CD4-positive, CD25-positive, alpha-beta regulatory T cell (primary cell): ENCODE data around the gene C14orf119. TPM values are rescaled to one million over a fixed set of nuclear protein-coding genes. Genes with fewer than 3 reads are reported as not detected.

Experiments used
- ATAC-seq, 2 donors: fragments of 150-1000 bp; cut with Tn5 transposase; one replicate each; pipeline ENCODE4 v1.10.0; 2021; ENCODE audit warnings: low read depth in 2 of 2, moderate number of reproducible peaks in 2 of 2, moderate library complexity in 1 of 2
- DNase-seq, 3 donors: peaks; one replicate each; pipeline versions ENCODE4 v3.0.0 to v3.0.0-alpha.2; 2012 to 2022; ENCODE audit warnings: mixed read lengths in 1 of 3
- H3K27ac ChIP-seq: one replicate; pipeline ENCODE4 v1.7.0; 2013; ENCODE audit warnings: mild to moderate bottlenecking, low read length; ENCODE audit not compliant: insufficient read depth, poor library complexity, severe bottlenecking
- H3K27me3 ChIP-seq: one replicate; pipeline ENCODE4 v1.7.0; 2013; ENCODE audit warnings: low read length; ENCODE audit not compliant: control insufficient read depth, insufficient read depth
- H3K36me3 ChIP-seq: one replicate; pipeline ENCODE4 v1.7.0; 2013; ENCODE audit warnings: mild to moderate bottlenecking, low read length, moderate library complexity; ENCODE audit not compliant: control insufficient read depth, insufficient read depth
- H3K4me1 ChIP-seq: 2 replicates; pipeline ENCODE4 v1.7.0; 2013; ENCODE audit warnings: mild to moderate bottlenecking, low read length; ENCODE audit not compliant: insufficient read depth, control insufficient read depth, poor library complexity, severe bottlenecking
- H3K4me3 ChIP-seq: one replicate; pipeline ENCODE4 v1.7.0; 2013; ENCODE audit warnings: low read depth, mild to moderate bottlenecking, low read length, moderate library complexity
- H3K9me3 ChIP-seq, 2 experiments: 1 replicate in 1 of 2; 2 replicates in 1 of 2; pipeline ENCODE4 v1.7.0; 2013; ENCODE audit warnings: low read length in 2 of 2, mild to moderate bottlenecking in 1 of 2, moderate library complexity in 1 of 2; ENCODE audit not compliant: control insufficient read depth in 2 of 2
- H3K27ac Mint-ChIP-seq, 3 donors: one replicate each; pipeline ENCODE4 v1.8.0; 2020 to 2022; ENCODE audit warnings: mild to moderate bottlenecking in 3 of 3, mixed read lengths in 3 of 3, moderate library complexity in 2 of 3
- H3K27me3 Mint-ChIP-seq: one replicate; pipeline ENCODE4 v1.8.0; 2022; ENCODE audit warnings: mild to moderate bottlenecking, mixed read lengths
- H3K36me3 Mint-ChIP-seq: one replicate; pipeline ENCODE4 v1.8.0; 2020; ENCODE audit warnings: mixed read lengths
- H3K4me1 Mint-ChIP-seq, 4 donors: one replicate each; pipeline ENCODE4 v1.8.0; 2020 to 2022; ENCODE audit warnings: mixed read lengths in 4 of 4, mild to moderate bottlenecking in 1 of 4
- H3K4me3 Mint-ChIP-seq, 4 donors: one replicate each; pipeline ENCODE4 v1.8.0; 2020 to 2022; ENCODE audit warnings: mild to moderate bottlenecking in 4 of 4, mixed read lengths in 4 of 4, moderate library complexity in 3 of 4
- H3K9me3 Mint-ChIP-seq, 7 donors: one replicate each; pipeline ENCODE4 v1.8.0; 2020 to 2022; ENCODE audit warnings: mixed read lengths in 7 of 7, mild to moderate bottlenecking in 3 of 7, moderate library complexity in 2 of 7
- polyA plus RNA-seq, 4 donors: library from polyadenylated mRNA; unstranded; fragments of 300-500 nt; fragmentation: Illumina TruSeq; gene quantifications; one replicate each; pipeline ENCODE4 v1.2.3, GENCODE V29; 2021
- total RNA-seq: library from RNA; stranded (reverse); gene quantifications from one replicate; pipeline ENCODE4 v1.2.3, GENCODE V29; 2022

Gene C14orf119
- total and polyA plus RNA-seq, 5 donors from 2014 or later, result 13.6 to 187 (median 147) TPM

- Mint-ChIP-seq H3K27ac (peak overlapping the region in 1 of 3 donors; percentile 55), H3K36me3 (no peaks in the 10 kb centered on the region), H3K9me3 (no peaks in the 10 kb centered on the region), H3K4me1 (peaks cover 0 to 17% (median 10%) of the 10 kb centered on the region in 4 donors), H3K27me3 (no peaks in the 10 kb centered on the region), H3K4me3 (peak overlapping the region in 1 of 4 donors; percentile 8)
- no peaks in the 10 kb centered on the region for H3K9me3 ChIP-seq
- ATAC-seq (no peak), DNase-seq (no peak)
- H3K27me3 ChIP-seq, result no peaks in the 10 kb centered on the region
- no peak overlapping the region for H3K27ac ChIP-seq
- no peaks in the 10 kb centered on the region for H3K36me3 ChIP-seq
- H3K4me1 ChIP-seq, result peaks cover 16% of the 10 kb centered on the region
- H3K4me3 ChIP-seq, result no peak overlapping the region
Measured at GRCh38 chr14:23052671-23053070, 42.6 kb upstream of the C14orf119 start.

GRCh38 chr14:23053426-23053825 is 41.9 kb upstream of the C14orf119 start:
- Mint-ChIP-seq H3K27me3 (no peaks in the 10 kb centered on the region), H3K27ac (no peak overlapping the region), H3K4me3 (peak overlapping the region in 1 of 4 donors; percentile 8), H3K4me1 (peaks cover 0 to 21% (median 15%) of the 10 kb centered on the region in 4 donors), H3K9me3 (no peaks in the 10 kb centered on the region), H3K36me3 (no peaks in the 10 kb centered on the region)
- Histone ChIP-seq H3K36me3 (no peaks in the 10 kb centered on the region), H3K27ac (no peak overlapping the region), H3K9me3 (no peaks in the 10 kb centered on the region), H3K27me3 (no peaks in the 10 kb centered on the region), H3K4me1 (peaks cover 22% of the 10 kb centered on the region), H3K4me3 (no peak overlapping the region)
- DNase-seq (no peak), ATAC-seq (no peak)

- no peak overlapping the region for H3K27ac Mint-ChIP-seq
Measured at GRCh38 chr14:23054000-23054811, 41.1 kb upstream of the C14orf119 start.

GRCh38 chr14:23055147-23055550 is 40.2 kb upstream of the C14orf119 start:
- no peak for DNase-seq
- ATAC-seq, result no peak
- Histone ChIP-seq H3K4me3 (no peak overlapping the region), H3K9me3 (no peaks in the 10 kb centered on the region), H3K27me3 (no peaks in the 10 kb centered on the region), H3K36me3 (peaks cover 14% of the 10 kb centered on the region), H3K4me1 (peaks cover 22% of the 10 kb centered on the region), H3K27ac (no peak overlapping the region)
- Mint-ChIP-seq H3K27ac (no peak overlapping the region), H3K36me3 (no peaks in the 10 kb centered on the region), H3K27me3 (no peaks in the 10 kb centered on the region), H3K9me3 (no peaks in the 10 kb centered on the region), H3K4me1 (peaks cover 0 to 21% (median 15%) of the 10 kb centered on the region in 4 donors), H3K4me3 (peak overlapping the region in 2 of 4 donors; percentile 33 to 91)

More at GRCh38 chr14:23054000-23054811, 41.1 kb upstream of the C14orf119 start:
- peaks cover 22% of the 10 kb centered on the region for H3K4me1 ChIP-seq
- H3K27ac ChIP-seq, result no peak overlapping the region
- H3K9me3 Mint-ChIP-seq, result no peaks in the 10 kb centered on the region
- no peaks in the 10 kb centered on the region for H3K27me3 ChIP-seq
- H3K4me3 Mint-ChIP-seq, result peak overlapping the region in 2 of 4 donors; percentile 33 to 91
- H3K27me3 Mint-ChIP-seq, result no peaks in the 10 kb centered on the region
- H3K9me3 ChIP-seq, result no peaks in the 10 kb centered on the region
- H3K4me1 Mint-ChIP-seq, result peaks cover 0 to 21% (median 15%) of the 10 kb centered on the region in 4 donors
- no peak for ATAC-seq
- DNase-seq, result no peak
- peaks cover 7% of the 10 kb centered on the region for H3K36me3 ChIP-seq
- no peak overlapping the region for H3K4me3 ChIP-seq
- H3K36me3 Mint-ChIP-seq, result no peaks in the 10 kb centered on the region

GRCh38 chr14:23055621-23056144 is 39.6 kb upstream of the C14orf119 start:
- Histone ChIP-seq H3K27me3 (no peaks in the 10 kb centered on the region), H3K9me3 (no peaks in the 10 kb centered on the region), H3K36me3 (peaks cover 20% of the 10 kb centered on the region), H3K4me1 (peaks cover 22% of the 10 kb centered on the region), H3K4me3 (no peak overlapping the region), H3K27ac (no peak overlapping the region)
- H3K4me3 Mint-ChIP-seq, result peak overlapping the region in 3 of 4 donors; percentile 11 to 91 (median 87)
- DNase-seq (no peak), ATAC-seq (no peak)
- peak overlapping the region in 2 of 3 donors; percentile 84 to 87 for H3K27ac Mint-ChIP-seq
- no peaks in the 10 kb centered on the region for H3K9me3 Mint-ChIP-seq
- peaks cover 1% of the 10 kb centered on the region for H3K36me3 Mint-ChIP-seq
- H3K4me1 Mint-ChIP-seq, result peaks cover 0 to 21% (median 15%) of the 10 kb centered on the region in 4 donors
- no peaks in the 10 kb centered on the region for H3K27me3 Mint-ChIP-seq

- Mint-ChIP-seq H3K27me3 (no peaks in the 10 kb centered on the region), H3K4me1 (peaks cover 0 to 21% (median 15%) of the 10 kb centered on the region in 4 donors), H3K9me3 (no peaks in the 10 kb centered on the region), H3K27ac (peak overlapping the region; percentile 78 to 87 (median 84)), H3K4me3 (peak overlapping the region; percentile 87 to 93 (median 91)), H3K36me3 (peaks cover 5% of the 10 kb centered on the region)
- Histone ChIP-seq H3K27me3 (no peaks in the 10 kb centered on the region), H3K36me3 (peaks cover 26% of the 10 kb centered on the region), H3K27ac (no peak overlapping the region), H3K4me1 (peaks cover 22% of the 10 kb centered on the region), H3K4me3 (peak overlapping the region; percentile 51), H3K9me3 (no peaks in the 10 kb centered on the region)
- DNase-seq (peak; percentile 59 to 75 (median 68)), ATAC-seq (peak; percentile 72 to 75)
Measured at GRCh38 chr14:23056145-23056955, 39.0 kb upstream of the C14orf119 start.

GRCh38 chr14:23056956-23057756 is 38.1 kb upstream of the C14orf119 start, which contains the start of gene CDH24:
CDH24 (minus strand) TSS chr14:23057520; CDS start chr14:23055733, 1,787 bp downstream.
- H3K27ac ChIP-seq, result no peak within 1 kb of the TSS
- DNase-seq, result peak; percentile 54 to 75 (median 67)
- peak; percentile 58 to 63 for ATAC-seq
- no peaks in the 10 kb centered on the region for H3K9me3 ChIP-seq
- peaks cover 22% of the 10 kb centered on the region for H3K4me1 ChIP-seq
- Mint-ChIP-seq H3K9me3 (no peaks in the 10 kb centered on the region), H3K4me3 (peak within 1 kb of the TSS; percentile 89 to 96 (median 92)), H3K36me3 (peaks cover 6% of the 10 kb centered on the region), H3K27ac (peak within 1 kb of the TSS; percentile 78 to 87 (median 84)), H3K4me1 (peaks cover 0 to 21% (median 15%) of the 10 kb centered on the region in 4 donors), H3K27me3 (no peaks in the 10 kb centered on the region)
- peaks cover 30% of the 10 kb centered on the region for H3K36me3 ChIP-seq
- peak within 1 kb of the TSS; percentile 51 for H3K4me3 ChIP-seq
- no peaks in the 10 kb centered on the region for H3K27me3 ChIP-seq
